ENCODE measurements around the gene ARHGAP28. TPM values are rescaled to one million over a fixed set of nuclear protein-coding genes. Genes with fewer than 3 reads are reported as not detected.

Gene ARHGAP28
- total RNA-seq, 1 experiment from 2014 or later, result 9.2 TPM

GRCh38 chr18:6886797-6887330 lies 157.3 kb downstream of the ARHGAP28 start:
- no peak overlapping the region for H3K9ac ChIP-seq (ENCODE audit: extremely low read depth, insufficient read length, low read length)
- H3K18ac ChIP-seq (ENCODE audit: insufficient read length, low read depth, low read length), result no peak overlapping the region
- no peak overlapping the region for H4K91ac ChIP-seq (ENCODE audit: insufficient read length, low read depth, low read length)
- H2BK120ac ChIP-seq (ENCODE audit: low read depth, low read length, poor library complexity, severe bottlenecking), result no peak overlapping the region
- H3K79me2 ChIP-seq (ENCODE audit: insufficient read depth, low read length), result no peaks in the 10 kb centered on the region
- DNase-seq, result no peak
- H3K9me3 Mint-ChIP-seq, result no peaks in the 10 kb centered on the region; a peak in 1 of 5 replicates
- H3K4me3 Mint-ChIP-seq, result no peak overlapping the region
- no peaks in the 10 kb centered on the region for H3K4me1 ChIP-seq (ENCODE audit: insufficient read depth, low read length)
- H3K4me2 ChIP-seq (ENCODE audit: insufficient read depth, insufficient read length, low read length), result no peak overlapping the region
- no peak overlapping the region for H4K5ac ChIP-seq (ENCODE audit: insufficient read length, low read depth, low read length)
- peaks cover 5 to 11% of the 10 kb centered on the region in 2 experiments for H3K4me1 Mint-ChIP-seq
- no peaks in the 10 kb centered on the region for H3K9me3 ChIP-seq (ENCODE audit: control insufficient read depth, low read depth, low read length)
- no peak overlapping the region for H2BK15ac ChIP-seq (ENCODE audit: low read depth, low read length)
- no peak overlapping the region for H3K4ac ChIP-seq (ENCODE audit: low read depth, low read length)
- no peak overlapping the region for H2BK20ac ChIP-seq (ENCODE audit: low read depth, low read length, poor library complexity, severe bottlenecking)
- H4K8ac ChIP-seq (replicated peaks; ENCODE audit: insufficient read length, low read depth, low read length), result no peak overlapping the region
- H3K27me3 Mint-ChIP-seq (ENCODE audit: low read depth), result no peaks in the 10 kb centered on the region
- H3K56ac ChIP-seq (ENCODE audit: insufficient read length, low read depth, low read length), result no peak overlapping the region
- H3K27ac ChIP-seq (ENCODE audit: insufficient read length, low read depth, low read length), result no peak overlapping the region
- H2BK12ac ChIP-seq (ENCODE audit: insufficient read length, low read depth, low read length), result no peak overlapping the region
- H4K20me1 ChIP-seq (ENCODE audit: control insufficient read depth, insufficient read depth, insufficient read length), result no peaks in the 10 kb centered on the region
- H3K23me2 ChIP-seq (ENCODE audit: insufficient read length, low read depth, low read length, poor library complexity, severe bottlenecking), result no peaks in the 10 kb centered on the region
- TF ChIP-seq, protein P1, sequence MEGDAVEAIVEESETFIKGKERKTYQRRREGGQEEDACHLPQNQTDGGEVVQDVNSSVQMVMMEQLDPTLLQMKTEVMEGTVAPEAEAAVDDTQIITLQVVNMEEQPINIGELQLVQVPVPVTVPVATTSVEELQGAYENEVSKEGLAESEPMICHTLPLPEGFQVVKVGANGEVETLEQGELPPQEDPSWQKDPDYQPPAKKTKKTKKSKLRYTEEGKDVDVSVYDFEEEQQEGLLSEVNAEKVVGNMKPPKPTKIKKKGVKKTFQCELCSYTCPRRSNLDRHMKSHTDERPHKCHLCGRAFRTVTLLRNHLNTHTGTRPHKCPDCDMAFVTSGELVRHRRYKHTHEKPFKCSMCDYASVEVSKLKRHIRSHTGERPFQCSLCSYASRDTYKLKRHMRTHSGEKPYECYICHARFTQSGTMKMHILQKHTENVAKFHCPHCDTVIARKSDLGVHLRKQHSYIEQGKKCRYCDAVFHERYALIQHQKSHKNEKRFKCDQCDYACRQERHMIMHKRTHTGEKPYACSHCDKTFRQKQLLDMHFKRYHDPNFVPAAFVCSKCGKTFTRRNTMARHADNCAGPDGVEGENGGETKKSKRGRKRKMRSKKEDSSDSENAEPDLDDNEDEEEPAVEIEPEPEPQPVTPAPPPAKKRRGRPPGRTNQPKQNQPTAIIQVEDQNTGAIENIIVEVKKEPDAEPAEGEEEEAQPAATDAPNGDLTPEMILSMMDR (conservative IDR thresholded peaks at IDR 0.05), result no peak
- no peak overlapping the region for H2AFZ ChIP-seq (ENCODE audit: low read length)
- H3K27ac Mint-ChIP-seq, result peak overlapping the region in 1 of 3 experiments; percentile 85; a peak in 1 of 7 replicates
- peaks cover 8 to 12% (median 12%) of the 10 kb centered on the region in 3 experiments; a peak in 5 of 7 replicates for H3K36me3 Mint-ChIP-seq (ENCODE audit: insufficient read depth in 1 of 3, low read depth in 3 of 3)
- no peaks in the 10 kb centered on the region for H3K79me1 ChIP-seq (ENCODE audit: insufficient read depth, low read depth, low read length, poor library complexity, severe bottlenecking)
- no CpG with 5 or more reads among the region's 6 CpGs for WGBS (ENCODE audit: extremely low coverage, insufficient read length, low lambda C conversion rate)
- H3T11ph ChIP-seq (ENCODE audit: low read length), result no peak overlapping the region
- H3K27me3 ChIP-seq (ENCODE audit: insufficient read depth, low read length), result no peaks in the 10 kb centered on the region
- no peak overlapping the region for H2AK5ac ChIP-seq (ENCODE audit: insufficient read length, low read length)
- H3K14ac ChIP-seq (ENCODE audit: insufficient read depth, low read length), result no peak overlapping the region
- no peak overlapping the region for H3K23ac ChIP-seq (ENCODE audit: insufficient read length, low read depth, low read length)
- no peak overlapping the region for H2BK5ac ChIP-seq (ENCODE audit: insufficient read length, low read length)
